ENCODE results near the gene APBA2. TPM values are rescaled to one million over a fixed set of nuclear protein-coding genes. Genes with fewer than 3 reads are reported as not detected.

Gene APBA2
- total and polyA plus RNA-seq, 10 of the 15 experiments (the other 5 are each of a cell fraction or from before 2014, with no cell fraction given) = 0.06 to 0.26 (median 0.07) TPM; not detected in 7

DNA sequence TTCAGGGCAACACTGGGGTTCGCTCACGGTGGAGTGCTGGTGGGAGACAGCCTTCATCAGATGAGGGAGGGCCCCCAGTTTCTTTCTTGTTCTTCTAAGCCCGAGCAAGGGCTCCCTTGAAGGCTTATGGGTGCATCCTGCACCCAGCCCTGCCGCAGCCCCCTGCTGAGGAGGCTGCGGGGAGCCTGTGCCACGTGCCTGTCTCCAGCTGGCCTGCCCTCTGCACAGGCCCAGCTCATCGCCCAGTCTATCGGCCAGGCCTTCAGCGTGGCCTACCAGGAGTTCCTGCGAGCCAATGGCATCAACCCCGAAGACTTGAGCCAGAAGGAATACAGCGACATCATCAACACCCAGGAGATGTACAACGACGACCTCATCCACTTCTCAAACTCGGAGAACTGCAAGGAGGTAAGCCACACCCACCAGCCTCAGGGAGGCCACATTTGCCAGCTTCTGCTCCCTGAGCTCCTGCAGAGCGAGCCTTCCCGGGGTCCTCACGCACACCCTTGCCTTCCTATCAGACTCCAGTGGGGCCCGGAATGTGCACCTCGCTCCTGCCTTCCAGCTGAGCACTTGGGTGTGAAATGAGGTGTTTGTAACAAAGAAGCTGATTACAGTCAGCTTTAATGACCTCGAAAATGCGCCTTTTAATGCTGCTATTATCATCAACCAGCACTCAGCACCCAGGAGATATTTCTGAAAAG lies 219.5 kb downstream of the APBA2 start:
- no peaks in the 10 kb centered on the region for H4K20me1 ChIP-seq (ENCODE audit: control insufficient read depth, insufficient read depth)
- ChIA-PET RAD21 (ENCODE audit: unreplicated experiment) (no interaction called here), SMC1A (ENCODE audit: uncharacterized antibody, unreplicated experiment) (interaction anchor here (0.6 kb wide), 1 partner anchor 279 kb away, joined by 3 read pairs; no protein-coding TSS in a partner anchor), POLR2A (no interaction called here), CTCF (interaction anchor here (1.1 to 1.5 kb wide), 2 partner anchors 15 to 35 kb away, joined by 3 read pairs; no protein-coding TSS in a partner anchor)
- DNase-seq (ENCODE audit: low read depth, low spot score) = no peak
- intact Hi-C loops (cut with micrococcal nuclease; ENCODE audit: unreplicated experiment) (no loop called here), in situ Hi-C loops (cut with MboI) (loop anchor here (25.0 kb wide), 1 partner anchor 957 kb away; no protein-coding TSS in a partner anchor)
- H3K27ac ChIP-seq (ENCODE audit: control insufficient read depth, insufficient read depth) = no peak overlapping the region
- no peaks in the 10 kb centered on the region for H3K27me3 ChIP-seq (replicated peaks in 1 of 2; ENCODE audit: control insufficient read depth in 2 of 2, insufficient read depth in 2 of 2, low read length in 1 of 2)
- no TSS peak for BruUV-seq (replicated peaks)
- 36% methylated on average over 22 of the region's 22 CpGs for WGBS (ENCODE audit: insufficient coverage, insufficient replicate concordance, low lambda C conversion rate, missing lambda C conversion rate)
- ATAC-seq = no peak
- no peak overlapping the region for H3K4me2 ChIP-seq (ENCODE audit: control insufficient read depth, insufficient read depth)
- H2AFZ ChIP-seq (ENCODE audit: control insufficient read depth, low read depth, low read length) = no peak overlapping the region
- TF ChIP-seq ZNF24 (IDR thresholded peaks at IDR 0.05) (no peak), BMI1 (IDR thresholded peaks at IDR 0.05; ENCODE audit: borderline replicate concordance) (no peak), ASH2L (IDR thresholded peaks at IDR 0.05; ENCODE audit: borderline replicate concordance, low read depth) (no peak), NR2F1 (conservative IDR thresholded peaks at IDR 0.05) (no peak)
- H3K9ac ChIP-seq (ENCODE audit: control insufficient read depth, insufficient read depth, low read length) = no peak overlapping the region
- no peaks in the 10 kb centered on the region for H3K4me1 ChIP-seq (ENCODE audit: control insufficient read depth, insufficient read depth, low read length)
- no peaks in the 10 kb centered on the region for H3K9me3 ChIP-seq (replicated peaks; ENCODE audit: control insufficient read depth, insufficient read depth, low read length)
- no peaks in the 10 kb centered on the region for H3K79me2 ChIP-seq (ENCODE audit: control insufficient read depth, insufficient read depth, low read length)
- H3K4me3 ChIP-seq = no peak overlapping the region
- FAIRE-seq = no peak
- H3K36me3 ChIP-seq (ENCODE audit: control insufficient read depth in 2 of 2, insufficient read depth in 2 of 2, low read length in 1 of 2) = no peaks in the 10 kb centered on the region

DNA sequence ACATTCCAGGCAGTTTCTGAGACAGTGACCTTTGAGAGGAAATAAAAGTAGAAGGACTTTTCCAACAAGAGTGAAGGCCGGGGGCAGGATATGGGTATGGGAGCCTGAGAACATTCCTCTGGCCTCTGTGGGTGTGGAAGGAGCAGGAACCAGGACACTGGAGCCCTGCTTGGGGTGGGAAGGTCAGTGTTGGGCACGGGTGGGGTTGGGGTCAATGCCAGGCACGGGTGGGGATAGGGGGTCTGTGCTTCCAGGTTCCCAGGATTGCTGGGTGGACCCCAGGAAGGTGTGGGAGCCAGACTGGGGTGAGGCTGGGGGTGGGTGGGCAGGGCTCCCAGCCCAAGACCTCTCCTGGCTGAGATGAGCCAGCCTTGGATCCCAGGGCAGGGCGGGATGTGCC lies 220.3 kb downstream of the APBA2 start:
- Histone ChIP-seq H3K79me2 (ENCODE audit: control insufficient read depth, insufficient read depth, low read length) (no peaks in the 10 kb centered on the region), H4K20me1 (ENCODE audit: control insufficient read depth, insufficient read depth) (no peaks in the 10 kb centered on the region), H2AFZ (ENCODE audit: control insufficient read depth, low read depth, low read length) (no peak overlapping the region), H3K36me3 (ENCODE audit: control insufficient read depth in 2 of 2, insufficient read depth in 2 of 2, low read length in 1 of 2) (no peaks in the 10 kb centered on the region), H3K27ac (ENCODE audit: control insufficient read depth, insufficient read depth) (no peak overlapping the region), H3K4me2 (ENCODE audit: control insufficient read depth, insufficient read depth) (no peak overlapping the region), H3K9me3 (replicated peaks; ENCODE audit: control insufficient read depth, insufficient read depth, low read length) (no peaks in the 10 kb centered on the region), H3K4me1 (ENCODE audit: control insufficient read depth, insufficient read depth, low read length) (no peaks in the 10 kb centered on the region), H3K27me3 (replicated peaks in 1 of 2; ENCODE audit: control insufficient read depth in 2 of 2, insufficient read depth in 2 of 2, low read length in 1 of 2) (no peaks in the 10 kb centered on the region), H3K4me3 (no peak overlapping the region), H3K9ac (ENCODE audit: control insufficient read depth, insufficient read depth, low read length) (no peak overlapping the region)
- FAIRE-seq (no peak), ATAC-seq (no peak), DNase-seq (ENCODE audit: low read depth, low spot score) (no peak)
- ChIA-PET SMC1A (ENCODE audit: uncharacterized antibody, unreplicated experiment) (no interaction called here), POLR2A (no interaction called here), RAD21 (ENCODE audit: unreplicated experiment) (no interaction called here), CTCF (interaction anchor here (1.1 kb wide), 1 partner anchor 34 kb away, joined by 3 read pairs; no protein-coding TSS in a partner anchor)
- intact Hi-C loops (cut with micrococcal nuclease; ENCODE audit: unreplicated experiment) = no loop called here
- in situ Hi-C loops (cut with MboI) = loop anchor here (25.0 kb wide), 1 partner anchor 956 kb away; no protein-coding TSS in a partner anchor
- WGBS (ENCODE audit: insufficient coverage, insufficient replicate concordance, low lambda C conversion rate, missing lambda C conversion rate) = 17% methylated on average over 2 of the region's 4 CpGs
- BruUV-seq (replicated peaks) = no TSS peak
- TF ChIP-seq, protein P1, sequence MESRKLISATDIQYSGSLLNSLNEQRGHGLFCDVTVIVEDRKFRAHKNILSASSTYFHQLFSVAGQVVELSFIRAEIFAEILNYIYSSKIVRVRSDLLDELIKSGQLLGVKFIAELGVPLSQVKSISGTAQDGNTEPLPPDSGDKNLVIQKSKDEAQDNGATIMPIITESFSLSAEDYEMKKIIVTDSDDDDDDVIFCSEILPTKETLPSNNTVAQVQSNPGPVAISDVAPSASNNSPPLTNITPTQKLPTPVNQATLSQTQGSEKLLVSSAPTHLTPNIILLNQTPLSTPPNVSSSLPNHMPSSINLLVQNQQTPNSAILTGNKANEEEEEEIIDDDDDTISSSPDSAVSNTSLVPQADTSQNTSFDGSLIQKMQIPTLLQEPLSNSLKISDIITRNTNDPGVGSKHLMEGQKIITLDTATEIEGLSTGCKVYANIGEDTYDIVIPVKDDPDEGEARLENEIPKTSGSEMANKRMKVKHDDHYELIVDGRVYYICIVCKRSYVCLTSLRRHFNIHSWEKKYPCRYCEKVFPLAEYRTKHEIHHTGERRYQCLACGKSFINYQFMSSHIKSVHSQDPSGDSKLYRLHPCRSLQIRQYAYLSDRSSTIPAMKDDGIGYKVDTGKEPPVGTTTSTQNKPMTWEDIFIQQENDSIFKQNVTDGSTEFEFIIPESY (IDR thresholded peaks at IDR 0.05) = no peak
- TF ChIP-seq YBX1 (IDR thresholded peaks at IDR 0.05) (no peak), NR2F1 (conservative IDR thresholded peaks at IDR 0.05) (no peak), SMAD1 (IDR thresholded peaks at IDR 0.05; ENCODE audit: low read depth, partially characterized antibody) (no peak), CHD1 (IDR thresholded peaks at IDR 0.05; ENCODE audit: low read depth, low read length) (no peak), TAF1 (IDR thresholded peaks at IDR 0.05; ENCODE audit: borderline replicate concordance, low read depth, low read length) (no peak)
- TF ChIP-seq, protein P2, sequence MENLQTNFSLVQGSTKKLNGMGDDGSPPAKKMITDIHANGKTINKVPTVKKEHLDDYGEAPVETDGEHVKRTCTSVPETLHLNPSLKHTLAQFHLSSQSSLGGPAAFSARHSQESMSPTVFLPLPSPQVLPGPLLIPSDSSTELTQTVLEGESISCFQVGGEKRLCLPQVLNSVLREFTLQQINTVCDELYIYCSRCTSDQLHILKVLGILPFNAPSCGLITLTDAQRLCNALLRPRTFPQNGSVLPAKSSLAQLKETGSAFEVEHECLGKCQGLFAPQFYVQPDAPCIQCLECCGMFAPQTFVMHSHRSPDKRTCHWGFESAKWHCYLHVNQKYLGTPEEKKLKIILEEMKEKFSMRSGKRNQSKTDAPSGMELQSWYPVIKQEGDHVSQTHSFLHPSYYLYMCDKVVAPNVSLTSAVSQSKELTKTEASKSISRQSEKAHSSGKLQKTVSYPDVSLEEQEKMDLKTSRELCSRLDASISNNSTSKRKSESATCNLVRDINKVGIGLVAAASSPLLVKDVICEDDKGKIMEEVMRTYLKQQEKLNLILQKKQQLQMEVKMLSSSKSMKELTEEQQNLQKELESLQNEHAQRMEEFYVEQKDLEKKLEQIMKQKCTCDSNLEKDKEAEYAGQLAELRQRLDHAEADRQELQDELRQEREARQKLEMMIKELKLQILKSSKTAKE (IDR thresholded peaks at IDR 0.05; ENCODE audit: low read depth, poor library complexity, severe bottlenecking) = no peak
